ENCODE results near the gene SIPA1L3.

- no peak for TF ChIP-seq ZNF274 (IDR thresholded peaks at IDR 0.05; ENCODE audit: low read depth, low read length)
- TF ChIP-seq YY1 (IDR thresholded peaks at IDR 0.05; ENCODE audit: insufficient read depth, insufficient read length), result no peak
- no peak for TF ChIP-seq SUZ12 (IDR thresholded peaks at IDR 0.05; ENCODE audit: extremely low read depth, insufficient read depth, insufficient read length)
Measured at GRCh38 chr19:38196948-38197656, 290.1 kb downstream of the SIPA1L3 start.
